HG03103 (cell line): ENCODE results near the gene KIAA1217.
"Not testable (repeated sequence)": the region's sequence is repeated elsewhere in the genome, so short reads cannot be mapped to it uniquely, and the experiment has no call there.

ENCODE experiments used
- ATAC-seq: cut with Tn5 transposase; IDR thresholded peaks from one replicate; pipeline ENCODE4 v1.9.1; 2021; ENCODE audit warnings: low read depth; ENCODE audit not compliant: unreplicated experiment

Gene KIAA1217

DNA sequence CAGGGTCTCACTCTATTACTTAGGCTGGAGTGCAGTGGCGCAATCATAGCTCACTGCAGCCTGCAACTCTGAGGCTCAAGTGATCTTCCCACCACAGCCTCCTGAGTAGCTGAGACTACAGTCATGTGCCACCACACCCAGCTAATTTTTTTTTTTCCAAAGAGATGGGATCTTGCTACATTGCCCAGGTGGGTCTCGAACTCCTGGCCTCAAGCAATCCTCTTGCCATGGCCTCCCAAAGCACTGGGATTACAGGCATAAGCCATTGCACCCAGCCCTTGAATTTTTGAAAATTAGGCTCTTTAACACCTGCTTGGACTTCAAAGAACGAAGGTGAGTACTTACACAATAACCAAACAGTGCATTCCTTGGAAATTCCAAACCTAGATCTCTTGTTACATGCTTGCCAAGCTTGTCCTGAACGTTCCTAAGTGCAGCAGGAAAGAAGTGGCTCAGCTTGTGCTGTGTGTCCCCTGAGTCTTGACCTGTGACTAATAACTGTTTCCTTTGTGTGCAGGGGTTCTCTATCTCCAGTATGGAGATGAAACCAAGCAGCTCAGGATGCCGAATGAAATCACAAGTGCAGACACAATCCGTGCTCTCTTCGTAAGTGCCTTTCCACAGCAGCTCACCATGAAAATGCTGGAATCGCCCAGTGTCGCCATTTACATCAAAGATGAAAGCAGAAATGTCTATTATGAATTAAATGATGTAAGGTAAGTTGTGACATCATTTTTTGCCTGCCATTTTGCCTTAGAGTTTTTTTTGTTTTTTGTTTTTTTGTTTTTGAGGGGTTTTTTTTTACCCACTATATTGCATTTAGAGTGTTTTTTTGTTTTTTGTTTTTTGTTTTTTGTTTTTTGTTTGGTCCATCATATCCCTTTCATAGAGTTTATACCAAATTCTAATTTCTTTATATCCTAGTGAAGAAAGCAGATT lies 223.8 kb downstream of the KIAA1217 start:
- peak; percentile 51 for ATAC-seq

- ATAC-seq, result no peak
Observed at GRCh38 chr10:24433705-24434104, 224.8 kb downstream of the KIAA1217 start.

GRCh38 chr10:24434961-24435360 lies 226.0 kb downstream of the KIAA1217 start:
- ATAC-seq, result no peak

DNA sequence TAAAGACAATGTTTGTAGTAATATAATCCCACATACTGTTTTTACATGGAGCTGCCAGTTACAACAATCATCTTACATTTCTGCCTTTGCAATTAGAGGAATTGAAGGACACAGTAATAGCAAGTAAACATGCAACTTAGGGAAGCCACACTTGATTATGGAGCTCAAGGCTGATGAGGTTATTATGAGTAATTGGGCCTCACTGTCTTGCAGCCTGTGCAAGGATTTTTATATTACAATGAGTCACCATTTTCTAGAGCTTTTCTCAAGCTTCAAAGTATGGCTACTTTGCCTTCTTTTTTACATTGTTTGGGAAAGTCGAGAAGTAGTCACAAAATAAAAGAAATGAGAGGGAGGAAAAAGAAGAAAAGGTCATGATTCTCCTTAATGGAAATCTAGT lies 226.4 kb downstream of the KIAA1217 start:
- no peak for ATAC-seq

DNA sequence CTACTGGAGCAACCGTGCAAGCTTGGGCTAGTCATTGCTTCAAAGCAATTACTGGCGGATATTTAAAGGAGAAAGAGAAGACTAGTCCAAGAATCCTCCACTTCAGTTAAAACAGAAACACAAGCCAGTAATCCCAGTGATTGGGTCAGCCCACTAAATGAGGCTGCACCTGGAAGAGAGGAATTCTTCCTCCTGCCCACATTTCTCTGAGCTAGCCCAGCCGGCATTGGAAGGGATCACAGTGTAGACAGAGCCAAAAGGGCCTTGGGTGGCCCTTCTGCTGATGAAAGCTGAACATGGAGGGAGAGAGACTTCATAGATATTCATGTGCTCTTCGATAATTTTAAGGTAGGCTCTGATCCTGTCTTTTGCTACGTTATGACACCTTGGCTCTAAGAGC lies 228.4 kb downstream of the KIAA1217 start:
- ATAC-seq, result no peak

DNA sequence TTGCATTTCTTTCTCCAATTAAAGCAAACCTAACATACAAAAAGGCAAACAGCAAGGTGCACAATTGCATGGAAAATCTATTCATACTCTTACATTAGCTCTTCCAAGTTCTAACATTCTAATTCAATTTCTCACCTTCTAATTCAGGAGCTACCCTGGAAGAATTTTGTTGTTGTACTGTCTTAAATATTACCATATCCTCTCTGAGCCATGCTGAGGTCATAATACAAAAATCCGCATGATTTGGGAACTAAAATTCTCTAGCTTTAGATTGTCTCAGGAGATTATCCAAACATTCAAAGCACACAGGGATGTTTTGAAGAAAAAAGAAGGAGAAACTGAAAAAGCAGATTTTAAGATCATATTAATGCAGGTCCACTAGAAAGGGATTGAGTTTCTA lies 229.9 kb downstream of the KIAA1217 start:
- no peak for ATAC-seq

DNA sequence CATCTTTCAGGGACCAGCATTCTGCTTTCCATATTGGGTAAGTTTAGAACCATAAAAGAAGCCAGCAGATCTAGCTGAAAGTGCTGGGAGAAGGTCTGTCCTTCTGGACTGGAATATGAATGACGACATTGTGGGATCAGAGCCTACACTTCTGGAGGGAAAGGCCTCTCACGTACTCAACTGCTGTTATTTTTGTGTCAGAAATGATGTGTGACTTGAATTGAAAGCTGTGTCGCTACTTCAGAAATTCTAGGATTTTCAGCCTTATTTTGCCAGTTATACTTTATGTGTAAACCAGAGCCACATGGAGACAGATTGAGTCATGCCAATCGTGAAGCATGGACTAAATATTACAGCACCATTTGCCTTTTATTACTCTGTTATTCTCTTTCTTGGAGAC lies 231.0 kb downstream of the KIAA1217 start:
- no peak for ATAC-seq

DNA sequence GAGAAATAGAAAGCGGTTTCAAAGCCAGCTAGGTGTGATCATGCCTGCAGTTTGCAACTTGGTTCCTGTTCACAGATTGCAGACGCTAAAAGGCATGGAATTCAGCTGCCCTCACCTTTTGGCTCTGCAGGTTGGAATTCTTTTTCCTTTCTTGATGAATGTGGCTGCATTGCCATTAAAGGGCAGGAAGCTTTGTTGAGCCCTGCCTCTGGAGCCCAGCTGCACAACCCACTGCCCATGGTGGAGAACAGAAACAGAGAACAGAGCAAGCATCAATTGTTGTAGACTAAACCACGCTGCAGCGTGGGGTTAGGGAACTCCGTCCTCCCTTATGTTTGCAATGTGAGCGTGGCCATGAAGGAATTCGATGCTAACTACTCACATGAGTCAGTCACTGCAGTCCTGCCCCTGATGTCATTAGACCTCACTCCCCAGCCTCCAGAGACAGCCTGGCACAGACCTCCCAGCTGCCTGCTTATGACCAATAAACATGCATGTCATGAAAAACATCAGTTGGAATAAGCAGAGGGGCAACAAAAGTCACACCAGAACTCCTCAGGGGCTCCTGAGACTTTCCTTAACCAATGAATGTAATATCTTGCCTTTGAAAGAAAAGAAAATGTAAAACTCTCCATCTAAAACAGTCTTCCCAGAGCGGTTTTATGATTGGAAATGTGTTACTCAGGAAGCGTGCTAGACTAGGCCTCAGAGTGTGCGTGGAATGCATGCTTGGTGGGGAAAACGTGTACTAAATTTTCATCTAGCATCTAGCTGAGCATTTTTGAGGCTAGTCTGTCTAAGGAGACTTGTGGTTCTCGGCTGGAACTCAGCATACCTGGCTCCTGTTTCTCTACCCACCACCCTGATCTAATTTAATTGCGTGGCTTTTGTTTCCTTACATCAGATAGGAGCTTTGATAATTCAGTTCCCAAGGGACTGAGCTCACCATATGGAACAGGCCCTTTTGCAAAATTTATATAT lies 232.2 kb downstream of the KIAA1217 start:
- no peak for ATAC-seq

DNA sequence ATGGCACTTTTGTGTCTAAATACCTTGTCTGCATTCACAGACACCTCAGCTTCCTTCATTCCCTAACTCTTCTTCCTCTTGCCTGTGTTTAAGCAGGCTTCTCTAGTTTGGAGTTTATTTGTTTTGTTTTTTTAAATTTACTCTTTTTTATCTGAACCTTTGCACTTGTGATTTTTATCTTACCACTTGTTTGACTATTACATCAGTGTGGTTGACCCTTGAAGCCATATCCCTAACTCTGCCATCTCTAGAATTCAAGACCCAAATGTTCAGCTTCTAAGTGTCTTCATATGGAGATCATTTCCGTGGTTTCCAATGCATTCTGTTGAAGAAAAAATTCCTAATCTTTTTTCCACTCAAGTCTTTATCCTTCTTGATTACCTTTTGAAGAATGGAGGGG lies 233.3 kb downstream of the KIAA1217 start:
- no peak for ATAC-seq

DNA sequence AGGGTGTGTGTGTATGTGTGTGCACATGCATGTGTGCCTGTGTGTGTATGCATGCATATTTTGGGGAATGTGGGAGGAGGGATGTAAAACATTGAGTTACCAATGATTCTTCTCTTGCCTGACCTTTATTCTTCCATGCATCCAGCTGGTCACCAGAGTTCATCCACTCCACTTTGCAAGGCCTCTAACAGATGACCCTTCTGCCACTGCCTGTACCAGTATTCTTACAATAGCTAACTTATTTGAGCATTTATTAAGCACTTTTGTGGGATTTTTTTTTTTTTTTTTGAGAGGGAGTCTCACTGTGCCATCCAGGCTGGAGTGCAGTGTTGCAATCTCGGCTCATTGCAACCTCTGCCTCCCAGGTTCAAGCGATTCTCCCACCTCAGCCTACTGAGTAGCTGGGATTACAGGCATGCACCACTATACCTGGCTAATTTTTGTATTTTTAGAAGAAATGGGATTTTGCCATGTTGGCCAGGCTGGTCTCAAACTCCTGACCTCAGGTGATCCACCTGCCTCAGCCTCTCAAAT lies 233.8 kb downstream of the KIAA1217 start:
- ATAC-seq, result not testable (repeated sequence)

GRCh38 chr10:24444337-24444736 lies 235.4 kb downstream of the KIAA1217 start:
- ATAC-seq, result no peak

DNA sequence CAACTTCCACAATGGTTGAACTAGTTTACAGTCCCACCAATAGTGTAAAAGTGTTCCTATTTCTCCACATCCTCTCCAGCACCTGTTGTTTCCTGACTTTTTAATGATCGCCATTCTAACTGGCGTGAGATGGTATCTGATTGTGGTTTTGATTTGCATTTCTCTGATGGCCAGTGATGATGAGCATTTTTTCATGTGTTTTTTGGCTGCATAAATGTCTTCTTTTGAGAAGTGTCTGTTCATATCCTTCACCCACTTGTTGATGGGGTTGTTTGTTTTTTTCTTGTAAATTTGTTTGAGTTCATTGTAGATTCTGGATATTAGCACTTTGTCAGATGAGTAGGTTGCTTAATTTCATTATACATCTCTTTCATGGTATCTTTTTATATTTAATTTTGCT lies 237.0 kb downstream of the KIAA1217 start:
- ATAC-seq, result not testable (repeated sequence)

DNA sequence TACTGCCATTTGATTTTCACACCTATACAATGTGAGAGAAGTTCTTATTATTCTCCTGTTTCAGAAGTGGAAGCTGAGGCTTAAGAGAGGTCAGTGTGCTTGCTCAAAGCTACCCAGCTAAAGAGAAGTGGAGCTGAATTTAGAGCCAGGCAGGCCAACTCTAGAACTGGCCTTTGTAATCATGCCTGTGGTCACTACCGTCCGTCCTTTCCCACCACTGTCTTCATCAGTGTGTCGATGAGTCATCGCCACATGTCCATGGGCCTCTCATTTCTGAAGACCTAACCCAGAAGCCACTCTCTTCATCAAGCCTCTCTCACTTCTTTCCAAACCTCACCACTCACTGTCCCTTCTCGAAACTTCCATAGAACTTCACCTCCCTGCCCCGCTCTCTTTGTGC lies 237.8 kb downstream of the KIAA1217 start:
- ATAC-seq, result no peak

GRCh38 chr10:24448351-24448999 lies 239.5 kb downstream of the KIAA1217 start:
- ATAC-seq, result no peak

GRCh38 chr10:24449321-24449740 lies 240.4 kb downstream of the KIAA1217 start:
- ATAC-seq, result peak; percentile 80

GRCh38 chr10:24449769-24450310 lies 240.9 kb downstream of the KIAA1217 start:
- no peak for ATAC-seq

DNA sequence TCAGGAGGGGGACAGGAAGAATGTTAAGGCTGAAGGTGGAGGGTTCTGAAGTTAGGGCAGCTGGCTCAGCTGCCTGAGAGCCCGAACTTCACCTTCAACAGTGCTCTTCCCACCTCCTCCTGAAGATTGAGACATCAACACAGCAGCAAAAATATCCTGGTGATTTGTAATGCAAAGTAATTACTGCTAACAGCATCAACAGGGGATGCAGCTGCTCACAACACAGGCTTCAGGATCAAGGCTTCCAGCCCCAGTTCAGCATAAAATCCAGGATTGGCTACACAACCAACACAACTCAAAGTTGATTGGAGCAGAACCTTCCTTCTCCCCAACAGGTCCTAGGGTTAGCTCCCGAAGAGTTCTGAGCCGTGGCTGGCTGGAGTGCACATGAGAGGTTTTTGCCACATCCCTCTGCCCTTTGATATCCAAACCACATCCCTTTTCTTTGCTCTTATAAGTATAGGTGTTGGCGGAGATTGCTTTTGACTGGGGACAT lies 242.4 kb downstream of the KIAA1217 start:
- ATAC-seq, result no peak

- ATAC-seq, result no peak
Observed at GRCh38 chr10:24452030-24452429, 243.1 kb downstream of the KIAA1217 start.

GRCh38 chr10:24453404-24453830 lies 244.5 kb downstream of the KIAA1217 start:
- no peak for ATAC-seq

GRCh38 chr10:24453973-24454372 lies 245.0 kb downstream of the KIAA1217 start:
- no peak for ATAC-seq
